ENCODE measurements around the gene ASB16. TPM values are rescaled to one million over a fixed set of nuclear protein-coding genes. Genes with fewer than 3 reads are reported as not detected.

Gene ASB16
- total and polyA plus RNA-seq, 10 of the 15 experiments (the other 5 are each of a cell fraction or from before 2014, with no cell fraction given) = 0.07 to 1.1 (median 0.44) TPM; not detected in 5

GRCh38 chr17:44212507-44213402 is 42.3 kb downstream of the ASB16 start:
- no TSS peak for BruUV-seq (replicated peaks)
- ChIA-PET POLR2A (interaction anchor here (1.0 to 1.2 kb wide), 3 partner anchors 114 to 118 kb away, joined by 3 read pairs; no protein-coding TSS in a partner anchor), SMC1A (ENCODE audit: uncharacterized antibody, unreplicated experiment) (no interaction called here), CTCF (interaction anchor here (0.6 to 7.0 kb wide), 7 partner anchors 8 to 190 kb away, joined by 3 to 135 read pairs (median 45); partner anchors contain the start of genes ATXN7L3, GRN and SLC25A39), RAD21 (ENCODE audit: unreplicated experiment) (interaction anchor here (3.4 kb wide), 1 partner anchor 138 kb away, joined by 21 read pairs; no protein-coding TSS in a partner anchor)
- H3K4me1 ChIP-seq (ENCODE audit: control insufficient read depth, insufficient read depth, low read length) = peaks cover 35% of the 10 kb centered on the region
- WGBS (ENCODE audit: insufficient coverage, insufficient replicate concordance, low lambda C conversion rate, missing lambda C conversion rate) = 89% methylated on average over 23 of the region's 31 CpGs
- H3K79me2 ChIP-seq (ENCODE audit: control insufficient read depth, insufficient read depth, low read length) = peaks cover 33% of the 10 kb centered on the region
- no peaks in the 10 kb centered on the region for H3K27me3 ChIP-seq (replicated peaks in 1 of 2; ENCODE audit: control insufficient read depth in 2 of 2, insufficient read depth in 2 of 2, low read length in 1 of 2)
- in situ Hi-C loops (cut with MboI) = loop anchor here (25.0 kb wide), 1 partner anchor 300 kb away; the partner anchor contains the start of gene GPATCH8
- no peak overlapping the region for H3K4me3 ChIP-seq
- H3K36me3 ChIP-seq (ENCODE audit: control insufficient read depth in 2 of 2, insufficient read depth in 2 of 2, low read length in 1 of 2) = peaks cover 42 to 53% of the 10 kb centered on the region in 2 experiments
- H3K9me3 ChIP-seq (replicated peaks; ENCODE audit: control insufficient read depth, insufficient read depth, low read length) = no peaks in the 10 kb centered on the region
- H3K4me2 ChIP-seq (ENCODE audit: control insufficient read depth, insufficient read depth) = no peak overlapping the region
- peaks cover 2% of the 10 kb centered on the region; the same call in 1 of the 2 replicates for H4K20me1 ChIP-seq (ENCODE audit: control insufficient read depth, insufficient read depth)
- H2AFZ ChIP-seq (ENCODE audit: control insufficient read depth, low read depth, low read length) = no peak overlapping the region
- H3K27ac ChIP-seq (ENCODE audit: control insufficient read depth, insufficient read depth) = no peak overlapping the region
- DNase-seq (ENCODE audit: low read depth, low spot score) (no peak), FAIRE-seq (no peak), ATAC-seq (no peak)
- intact Hi-C loops (cut with micrococcal nuclease; ENCODE audit: unreplicated experiment) = loop anchor here (10.0 kb wide), 1 partner anchor 292 kb away; the partner anchor contains the start of gene GPATCH8
- H3K9ac ChIP-seq (ENCODE audit: control insufficient read depth, insufficient read depth, low read length) = no peak overlapping the region
- no peak for TF ChIP-seq KDM1A (IDR thresholded peaks at IDR 0.05; ENCODE audit: borderline replicate concordance)
- TF ChIP-seq PBX3 (IDR thresholded peaks at IDR 0.05; ENCODE audit: insufficient replicate concordance, low read depth, low read length) = peak; percentile 32
- TF ChIP-seq MEF2B (IDR thresholded peaks at IDR 0.05; ENCODE audit: partially characterized antibody, poor library complexity, severe bottlenecking) = no peak
- TF ChIP-seq POLR2AphosphoS2 (IDR thresholded peaks at IDR 0.05; ENCODE audit: low read depth, low read length) = peak; percentile 26; the same call in 1 of the 2 replicates
- no peak for TF ChIP-seq TAF1 (IDR thresholded peaks at IDR 0.05; ENCODE audit: borderline replicate concordance, low read depth, low read length)
- no peak for TF ChIP-seq IRF3 (IDR thresholded peaks at IDR 0.05)
- TF ChIP-seq MTA3 (IDR thresholded peaks at IDR 0.05; ENCODE audit: borderline replicate concordance, low read length) = no peak
- TF ChIP-seq BCL3 (IDR thresholded peaks at IDR 0.05; ENCODE audit: borderline replicate concordance, insufficient read depth, low read depth, low read length, poor library complexity, severe bottlenecking) = peak; percentile 64
- TF ChIP-seq ZBTB40 (IDR thresholded peaks at IDR 0.05; ENCODE audit: borderline replicate concordance) = no peak
- no peak for TF ChIP-seq STAT1 (conservative IDR thresholded peaks at IDR 0.05)
- no peak for TF ChIP-seq JUNB (IDR thresholded peaks at IDR 0.05)
